ENCODE results near the gene SNPH. TPM values are rescaled to one million over a fixed set of nuclear protein-coding genes. Genes with fewer than 3 reads are reported as not detected.
A peak's percentile ranks its signal among the peaks of the same experiment; 100 is the strongest.

SNPH gene
- total RNA-seq, 4 donors from 2014 or later: 0.25 to 2.8 (median 2.1) TPM

- WGBS, 2 donors: 85 to 89% methylated on average over 14 of the region's 14 CpGs
- intact Hi-C loops (cut with DNase I; ENCODE audit: low total_unique reads): no loop called here
- no peak overlapping the region for H3K4me3 ChIP-seq (ENCODE audit: low read depth, poor library complexity, severe bottlenecking)
- TF ChIP-seq POLR2A (IDR thresholded peaks at IDR 0.05) (no peak), CTCF (IDR thresholded peaks at IDR 0.05) (no peak)
- DNase-seq (ENCODE audit: low spot score in 2 of 2): no peak
Observed at GRCh38 chr20:1274485-1275311, 8.6 kb downstream of the SNPH start.

GRCh38 chr20:1275919-1276318 lies 9.8 kb downstream of the SNPH start:
- intact Hi-C loops (cut with DNase I; ENCODE audit: low total_unique reads): no loop called here
- no peak for DNase-seq (ENCODE audit: low spot score in 2 of 2)
- H3K4me3 ChIP-seq (ENCODE audit: low read depth, poor library complexity, severe bottlenecking): no peak overlapping the region
- no peak for TF ChIP-seq POLR2A (IDR thresholded peaks at IDR 0.05)
- TF ChIP-seq CTCF (IDR thresholded peaks at IDR 0.05): no peak
- WGBS, 2 donors: 86% methylated on average over 2 of the region's 2 CpGs

- TF ChIP-seq CTCF (IDR thresholded peaks at IDR 0.05) (no peak), POLR2A (IDR thresholded peaks at IDR 0.05) (no peak)
- intact Hi-C loops (cut with DNase I; ENCODE audit: low total_unique reads): no loop called here
- WGBS, 2 donors: 89 to 93% methylated on average over 8 of the region's 8 CpGs
- DNase-seq (ENCODE audit: low spot score in 2 of 2): peak in 1 of 2 donors; percentile 3
- H3K4me3 ChIP-seq (ENCODE audit: low read depth, poor library complexity, severe bottlenecking): no peak overlapping the region
Observed at GRCh38 chr20:1277529-1278322, 11.6 kb downstream of the SNPH start.

GRCh38 chr20:1278993-1279392 lies 12.9 kb downstream of the SNPH start:
- no peak overlapping the region for H3K4me3 ChIP-seq (ENCODE audit: low read depth, poor library complexity, severe bottlenecking)
- no peak for DNase-seq (ENCODE audit: low spot score in 2 of 2)
- intact Hi-C loops (cut with DNase I; ENCODE audit: low total_unique reads): no loop called here
- TF ChIP-seq POLR2A (IDR thresholded peaks at IDR 0.05) (no peak), CTCF (IDR thresholded peaks at IDR 0.05) (no peak)
- 92 to 96% methylated on average over 4 of the region's 4 CpGs for WGBS, 2 donors

- intact Hi-C loops (cut with DNase I; ENCODE audit: low total_unique reads): no loop called here
- peak in 1 of 2 donors; percentile 54 for DNase-seq (ENCODE audit: low spot score in 2 of 2)
- H3K4me3 ChIP-seq (ENCODE audit: low read depth, poor library complexity, severe bottlenecking): no peak overlapping the region
- 70 to 82% methylated on average over 6 of the region's 6 CpGs for WGBS, 2 donors
- TF ChIP-seq CTCF (IDR thresholded peaks at IDR 0.05): no peak
- TF ChIP-seq POLR2A (IDR thresholded peaks at IDR 0.05): no peak
Observed at GRCh38 chr20:1280195-1281102, 14.4 kb downstream of the SNPH start.
